ENCODE data around the gene KCNJ10. TPM values are rescaled to one million over a fixed set of nuclear protein-coding genes. Genes with fewer than 3 reads are reported as not detected.
A peak's percentile ranks its signal among the peaks of the same experiment; 100 is the strongest.

Gene KCNJ10
- polyA plus RNA-seq, 1 donor: 0.71 TPM

DNA sequence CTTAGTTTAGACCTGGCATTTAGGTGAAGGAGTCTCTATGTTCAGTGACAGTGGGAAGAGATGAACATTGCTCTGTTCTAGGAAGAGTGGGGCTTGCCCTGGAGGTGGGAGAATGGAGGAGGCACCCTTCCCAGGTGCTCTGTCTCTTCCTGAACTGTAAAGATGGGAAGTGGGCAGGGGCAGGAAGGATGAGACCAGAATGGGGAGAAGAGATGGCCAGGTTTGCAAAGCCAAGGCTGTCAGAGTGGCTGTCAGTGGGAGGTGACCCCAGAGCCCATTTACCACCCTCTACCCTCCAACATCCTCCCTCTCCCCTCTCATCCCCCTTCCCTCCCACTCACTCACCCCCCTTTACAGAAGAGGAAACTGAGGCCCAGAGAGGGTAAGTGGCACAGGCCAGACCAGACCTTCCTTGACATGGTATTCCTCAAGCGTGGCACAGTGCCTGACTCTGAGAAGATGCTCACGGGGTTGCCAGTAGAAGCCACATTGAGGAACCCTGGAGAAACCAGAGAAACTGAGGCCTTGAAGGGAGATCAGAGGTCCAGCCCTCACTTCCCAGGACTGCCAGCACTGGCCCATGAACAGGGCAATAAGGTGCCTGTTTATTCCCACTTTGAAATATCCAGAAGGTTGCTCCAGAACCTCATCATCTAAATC, 29.9 kb upstream of the KCNJ10 start:
- DNase-seq (ENCODE audit: low read depth): no peak

DNA sequence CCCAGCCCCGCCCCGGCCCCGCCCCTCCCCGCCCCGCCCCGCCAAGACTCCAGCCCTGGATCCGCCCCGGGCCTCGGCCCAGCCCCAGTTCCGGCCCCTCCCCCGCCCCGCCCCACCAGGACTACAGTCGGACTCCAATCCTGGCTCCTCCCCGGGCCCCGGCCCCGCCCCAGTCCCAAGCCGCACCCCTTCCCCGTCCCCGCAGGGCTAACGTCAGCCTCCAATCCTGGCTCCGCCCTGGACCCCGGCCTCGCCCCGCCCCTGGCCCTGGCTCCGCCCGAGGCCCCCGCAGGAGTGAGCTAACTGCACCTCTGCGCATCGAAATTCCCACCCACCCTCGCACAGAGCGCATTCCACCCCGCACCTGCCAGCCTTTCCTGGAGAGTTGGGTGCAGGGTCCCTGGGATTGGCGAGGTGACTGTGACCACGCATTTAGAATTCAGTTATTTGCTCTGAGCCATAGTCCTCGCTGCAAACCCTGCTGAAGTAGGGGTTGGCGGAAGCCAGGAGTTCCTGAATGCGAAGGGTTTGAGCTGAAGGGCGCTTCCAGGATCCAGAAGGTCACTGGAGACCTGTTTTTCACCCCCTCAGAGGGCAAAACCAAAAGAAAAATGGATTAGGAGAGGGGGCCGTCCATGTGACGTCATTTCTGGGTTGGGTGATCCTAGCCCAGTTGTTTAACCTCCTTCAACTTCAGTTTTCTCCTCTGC, 29.0 kb upstream of the KCNJ10 start:
- DNase-seq (ENCODE audit: low read depth): peak; percentile 74

DNA sequence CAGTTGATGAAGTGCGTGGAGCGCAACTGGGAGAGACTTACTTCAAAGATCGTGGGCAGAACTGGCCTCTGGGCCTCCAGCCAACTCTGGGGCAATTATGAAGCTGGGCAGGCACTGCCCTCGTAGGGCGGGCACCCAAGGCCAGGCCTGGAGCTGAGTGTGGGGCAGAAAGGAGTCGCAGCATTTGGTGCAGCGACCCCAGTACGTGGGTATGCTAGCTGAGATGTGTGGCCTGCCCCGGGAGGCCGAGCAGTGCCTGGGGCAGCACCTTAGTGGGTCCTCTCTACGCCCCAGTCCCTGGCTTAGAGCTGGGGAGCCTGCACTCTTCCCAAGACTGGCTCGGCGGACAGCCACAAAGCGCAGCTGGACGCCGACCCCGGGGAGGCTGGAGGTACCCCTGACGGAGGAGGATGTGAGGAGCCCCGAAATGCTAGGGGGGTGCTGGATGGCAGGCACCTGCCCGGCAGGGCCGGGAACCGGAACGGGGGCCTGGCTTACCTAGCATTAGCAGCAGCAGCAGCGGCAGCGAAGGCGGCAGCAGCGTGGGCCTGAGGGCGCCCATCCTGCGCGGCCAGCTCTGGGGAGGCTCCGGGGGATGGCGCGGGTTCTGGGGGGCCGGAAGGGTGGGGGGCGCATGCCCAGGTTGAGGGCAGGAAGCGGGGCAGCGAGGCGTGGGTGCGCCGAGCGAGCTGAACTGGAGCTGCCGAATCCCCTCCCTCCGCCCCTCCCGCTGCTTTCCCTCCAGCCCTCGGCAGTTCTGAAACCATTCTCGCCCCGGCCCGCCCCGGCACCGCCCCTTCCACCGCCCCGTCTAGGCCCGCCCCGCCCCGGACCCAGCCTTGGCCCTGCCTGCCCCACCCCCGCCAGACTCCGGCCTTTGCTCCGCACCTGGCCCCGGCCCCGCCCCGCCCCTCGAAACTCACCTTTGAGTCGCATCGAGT, 28.2 kb upstream of the KCNJ10 start, which contains the start of gene IGSF8:
Gene IGSF8 (minus strand): TSS at position 709 of the 941 bp plus-strand sequence. CDS start 147 bp downstream, at position 562.
- DNase-seq (ENCODE audit: low read depth): peak; percentile 58

DNA sequence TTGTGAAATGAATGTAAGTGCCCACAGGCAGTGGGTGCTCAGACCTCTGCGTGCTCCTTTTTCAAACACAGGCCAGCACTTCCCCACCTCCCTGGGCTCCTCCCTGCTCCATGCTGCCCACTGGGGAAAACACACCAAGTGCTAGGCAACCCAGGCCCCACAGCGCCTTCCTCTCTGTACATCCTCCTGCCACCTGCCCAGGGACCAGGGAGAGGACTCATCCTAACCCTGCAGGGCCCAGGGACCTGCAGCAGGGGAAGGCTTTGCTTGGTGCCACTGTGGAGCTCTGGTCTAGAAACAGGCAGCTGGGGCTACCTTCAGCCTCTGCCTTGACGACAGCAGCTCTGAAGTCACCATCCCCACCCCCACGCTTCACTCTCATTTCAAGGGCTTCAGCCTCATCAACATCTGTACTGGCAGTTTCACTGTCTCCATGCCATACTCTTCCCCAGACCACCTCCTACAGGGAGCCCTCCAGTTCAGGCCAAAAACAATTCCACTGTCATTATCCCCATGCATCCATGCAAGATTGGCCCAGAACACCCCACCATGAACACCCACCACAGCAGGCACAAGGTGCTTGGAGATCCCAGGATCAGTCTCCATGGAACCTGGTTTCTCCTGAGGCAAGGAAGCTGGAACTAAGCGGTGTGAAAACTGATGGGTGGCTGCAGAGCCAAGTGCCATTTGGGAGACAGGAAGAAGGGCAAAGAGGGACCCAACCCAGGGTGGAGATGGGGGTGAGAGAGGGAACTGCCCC, 27.4 kb upstream of the KCNJ10 start:
- no peak for DNase-seq (ENCODE audit: low read depth)

DNA sequence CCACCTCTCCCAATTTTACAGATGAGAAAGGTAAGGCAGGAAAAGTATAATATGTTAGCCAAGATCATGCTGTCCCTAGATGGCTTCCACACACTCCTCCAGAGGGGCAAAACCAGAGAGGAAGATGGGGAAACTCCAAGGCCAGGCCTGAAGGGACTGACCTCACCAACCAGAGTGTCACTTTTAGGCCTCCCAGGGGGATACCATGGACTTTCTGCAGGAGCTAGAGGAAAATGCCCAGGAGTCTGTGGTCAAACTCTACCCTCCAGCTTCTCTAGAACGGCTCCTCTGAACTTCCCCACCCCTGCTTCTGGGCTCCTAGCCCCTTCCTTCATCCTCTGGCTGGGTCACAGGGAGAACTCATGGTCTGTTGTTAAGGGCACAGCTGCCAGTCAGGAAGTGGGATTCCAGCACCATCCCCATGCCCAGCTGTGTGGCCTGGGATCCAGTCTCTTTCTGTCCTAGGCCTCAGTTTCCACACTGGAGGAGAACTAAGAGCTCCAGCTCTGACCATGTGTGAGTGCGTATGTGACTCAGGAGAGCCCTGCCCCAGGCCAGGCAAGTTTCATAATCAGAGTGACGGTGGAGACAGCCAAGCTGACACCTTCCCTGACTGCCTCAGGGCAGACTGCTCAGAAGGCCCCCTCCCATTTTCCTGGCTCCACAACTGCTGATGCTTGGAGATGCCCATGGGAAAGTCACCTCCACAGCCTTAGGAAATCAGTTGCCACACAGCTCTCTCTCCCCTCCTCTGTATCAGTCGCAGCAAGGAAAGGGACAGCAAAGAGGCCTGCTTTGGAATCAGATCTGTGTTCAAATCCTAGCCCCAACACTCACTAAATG, 26.5 kb upstream of the KCNJ10 start:
- DNase-seq (ENCODE audit: low read depth): no peak

DNA sequence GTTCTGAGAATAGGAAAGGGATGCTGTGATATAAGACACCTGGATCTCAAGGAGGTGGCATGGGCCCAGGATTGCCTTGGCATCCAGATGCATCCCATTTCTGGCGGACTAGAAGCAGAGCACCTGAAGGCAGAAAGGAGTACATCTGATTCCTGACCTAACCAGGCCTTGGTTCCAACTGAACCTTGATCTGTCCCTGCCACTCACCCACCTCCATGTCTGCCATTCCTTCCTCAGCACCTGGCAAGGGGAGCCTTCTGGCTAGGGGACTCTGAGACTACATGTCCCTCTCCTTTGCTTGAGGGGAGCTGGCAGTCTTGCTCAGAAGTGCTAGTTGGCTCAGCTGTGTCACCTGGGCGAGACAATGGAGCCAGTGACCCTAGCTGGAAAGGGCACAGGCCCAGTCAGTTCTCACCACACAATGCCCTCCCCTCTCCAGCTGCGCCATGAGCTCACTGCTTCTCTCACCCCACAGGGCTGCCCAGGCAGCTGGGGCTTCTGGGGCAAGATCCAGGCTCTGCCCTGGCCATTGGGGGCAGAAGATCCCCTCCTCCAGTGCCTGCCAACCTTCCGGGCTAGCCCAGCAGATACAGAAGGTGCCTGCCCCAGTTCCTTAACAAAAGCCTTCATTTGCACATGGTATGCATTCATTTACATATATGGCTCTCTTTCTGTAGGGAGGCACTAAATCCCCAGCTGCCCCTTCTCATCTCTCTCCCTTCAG, 25.6 kb upstream of the KCNJ10 start:
- DNase-seq (ENCODE audit: low read depth): no peak

DNA sequence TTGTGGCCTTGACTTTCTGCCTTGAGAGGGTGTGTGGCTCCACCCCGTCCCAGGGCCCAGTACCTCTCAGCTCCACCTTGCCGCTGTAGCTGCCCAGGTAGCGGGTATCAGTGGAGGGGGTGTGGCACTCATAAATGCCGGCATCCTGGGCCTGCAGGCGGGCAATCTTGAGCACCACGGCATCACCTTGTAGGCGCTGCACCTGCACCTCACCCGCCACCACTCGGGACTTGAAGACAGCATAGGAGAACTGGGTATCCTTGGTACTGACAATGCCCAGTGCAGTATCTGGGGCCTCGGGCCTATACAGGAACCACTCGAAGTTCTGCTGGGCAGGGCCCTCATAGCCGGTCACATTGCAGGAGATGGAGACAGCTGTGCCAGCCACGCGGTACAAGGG, 24.8 kb upstream of the KCNJ10 start:
- no peak for DNase-seq (ENCODE audit: low read depth)

DNA sequence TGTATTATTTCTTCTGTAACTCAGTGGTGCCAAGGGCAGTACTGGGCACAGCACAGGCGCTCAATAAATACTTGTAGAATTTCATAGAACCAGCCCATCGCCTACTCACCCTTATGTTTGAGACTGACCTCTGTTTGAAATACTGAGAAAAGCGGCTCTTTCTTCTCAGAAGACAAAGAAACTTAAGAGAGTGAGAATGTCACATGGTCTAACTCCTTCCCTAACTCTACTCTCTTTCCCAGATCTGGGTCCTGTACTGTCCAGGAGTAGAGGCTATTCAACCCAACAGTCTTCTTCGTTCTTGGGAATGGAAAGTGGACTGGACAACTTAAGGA, 24.3 kb upstream of the KCNJ10 start:
- no peak for DNase-seq (ENCODE audit: low read depth)

DNA sequence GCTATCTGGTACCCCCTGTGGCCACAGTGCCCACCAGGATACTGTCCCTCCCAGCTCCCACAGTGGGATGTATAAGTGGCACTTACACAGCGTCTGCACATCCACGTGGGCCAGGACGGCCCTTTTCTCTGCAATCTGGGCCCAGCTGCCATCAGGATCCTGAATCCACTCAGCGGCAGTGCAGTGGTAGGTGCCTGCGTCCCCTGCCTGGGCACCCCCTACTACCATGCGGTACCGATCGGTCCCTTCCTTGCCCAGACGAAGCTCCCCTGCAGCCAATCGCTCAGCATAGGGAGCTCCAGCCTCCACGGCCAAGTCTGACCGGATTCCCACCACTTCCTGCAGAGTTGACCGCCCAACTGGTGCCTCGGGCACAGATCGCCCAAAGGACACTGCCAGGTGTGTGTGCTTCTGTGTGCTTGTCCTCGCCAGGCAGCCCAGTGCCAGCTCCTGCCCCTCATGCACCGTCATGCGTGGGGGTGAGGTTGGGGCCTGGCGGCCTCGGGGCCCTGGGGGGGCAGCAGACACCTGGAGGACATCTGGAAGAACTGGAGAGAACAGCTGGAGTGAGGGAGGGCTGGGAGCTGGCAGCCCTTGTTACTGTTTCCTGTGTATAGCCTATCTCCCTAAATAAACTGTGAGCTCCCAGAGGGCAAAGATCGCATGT, 23.8 kb upstream of the KCNJ10 start:
- no peak for DNase-seq (ENCODE audit: low read depth)

DNA sequence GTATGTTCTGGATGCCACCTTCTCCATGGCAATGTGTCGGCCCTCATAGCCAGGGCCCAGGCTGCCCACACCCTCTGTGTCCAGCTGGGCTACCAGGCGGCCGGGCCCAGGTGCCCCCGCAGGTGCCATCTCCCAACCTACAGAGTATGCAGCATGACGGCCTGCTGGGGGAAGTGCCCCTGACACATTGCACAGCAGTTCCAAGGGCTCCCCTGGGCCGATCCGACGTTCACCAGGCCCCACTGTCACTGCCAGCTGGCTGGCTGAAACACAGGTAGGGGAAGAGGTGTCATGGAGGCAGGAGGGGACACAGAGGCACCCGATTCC, 23.1 kb upstream of the KCNJ10 start:
- DNase-seq (ENCODE audit: low read depth): no peak

DNA sequence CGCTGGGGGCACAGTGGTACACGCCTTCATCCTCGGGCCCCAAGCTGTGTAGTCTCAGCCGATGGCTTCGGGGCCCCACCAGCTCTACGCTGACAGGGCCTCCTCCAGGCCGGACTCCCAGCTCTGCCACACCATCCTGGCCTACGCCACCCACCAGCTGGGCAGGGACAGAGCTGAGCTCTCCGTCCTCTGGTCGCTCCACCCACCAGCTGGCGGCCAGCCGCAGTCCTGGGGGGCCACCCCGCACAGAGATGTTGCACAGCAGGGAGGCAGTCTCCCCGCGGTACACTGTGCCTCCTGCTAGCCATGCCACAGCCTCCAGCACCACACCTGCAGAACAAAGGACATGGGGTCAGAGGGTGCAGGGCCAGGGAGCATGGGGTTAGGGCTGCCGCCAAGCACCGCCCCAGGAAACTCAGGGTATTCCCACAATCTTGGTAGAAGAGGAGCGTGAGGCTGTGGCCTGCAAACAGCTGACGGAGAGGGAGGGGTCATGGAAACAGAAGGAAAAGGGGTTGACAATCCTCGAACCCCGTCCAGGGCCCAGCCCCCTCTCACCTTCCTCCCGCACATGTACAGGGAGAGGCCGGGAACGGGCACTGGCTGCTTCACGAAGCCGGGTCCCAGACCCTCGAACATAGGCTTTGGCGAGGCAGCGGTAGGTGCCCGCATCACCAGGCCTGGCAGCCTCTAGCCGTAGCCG, 22.6 kb upstream of the KCNJ10 start:
- DNase-seq (ENCODE audit: low read depth): no peak

DNA sequence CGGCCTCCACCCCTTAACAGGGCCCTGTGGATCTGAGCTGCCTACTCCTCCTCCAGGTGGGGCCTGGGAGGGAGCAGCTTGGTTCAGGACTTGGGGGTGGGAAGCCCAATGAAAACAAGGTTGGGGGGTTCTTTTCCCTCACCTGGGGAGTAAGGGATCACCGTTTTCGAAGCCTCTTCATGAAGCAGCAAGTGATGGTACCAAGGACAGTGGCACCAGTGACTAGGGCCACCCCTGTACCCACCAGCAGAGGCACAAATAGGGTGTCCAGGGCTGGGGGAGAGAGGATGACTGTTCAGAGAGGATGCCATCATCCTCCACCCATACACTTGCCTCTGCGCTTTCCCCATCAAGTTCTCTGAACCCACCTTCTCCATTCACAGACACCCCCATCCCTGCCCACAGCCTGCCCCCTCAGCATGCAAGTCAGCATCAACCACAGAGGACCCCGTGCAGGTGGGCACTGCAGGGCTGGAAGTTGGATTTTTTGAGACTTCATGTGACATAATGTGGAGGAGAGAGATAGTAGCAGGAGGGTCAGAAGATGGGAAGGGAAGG, 21.8 kb upstream of the KCNJ10 start:
- DNase-seq (ENCODE audit: low read depth): no peak

DNA sequence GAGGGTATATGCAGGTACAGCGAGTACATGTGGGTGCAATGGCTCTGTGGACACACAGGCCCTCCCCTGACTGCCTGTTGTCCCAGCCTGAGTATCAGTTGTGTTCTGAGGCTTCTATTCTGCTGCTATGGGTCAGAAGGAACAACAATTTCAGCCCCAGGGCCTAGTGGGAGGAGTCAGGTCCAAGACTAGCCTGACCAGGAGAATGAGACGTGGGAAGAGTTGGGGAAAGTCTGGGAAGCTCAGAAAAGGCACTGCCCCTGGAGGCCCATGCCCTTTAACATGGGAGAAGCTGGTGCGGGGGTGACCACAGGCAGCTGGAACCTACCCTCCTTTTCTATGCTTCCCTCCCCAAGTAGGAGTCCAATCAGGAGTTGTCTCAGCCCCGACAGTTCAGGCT, 20.8 kb upstream of the KCNJ10 start:
- DNase-seq (ENCODE audit: low read depth): no peak

DNA sequence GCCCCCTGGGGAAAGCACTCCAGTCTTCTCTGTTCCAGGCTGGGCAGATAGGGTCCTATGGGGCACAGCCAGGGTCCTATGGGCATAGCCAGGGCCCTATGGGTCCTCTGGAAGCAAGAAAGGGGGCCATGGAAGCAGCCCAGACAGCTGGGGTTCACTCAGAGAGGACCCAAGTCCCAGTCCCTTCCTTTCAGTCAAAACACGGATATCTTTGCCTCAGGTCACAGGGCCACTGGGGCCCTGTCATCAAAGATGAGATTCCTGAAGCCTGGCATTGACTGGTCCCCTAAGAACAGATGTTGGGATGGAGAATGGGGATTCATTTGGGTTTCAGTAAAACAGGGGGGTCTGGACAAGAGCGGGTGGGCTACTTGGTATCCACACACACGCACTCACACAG, 19.9 kb upstream of the KCNJ10 start:
- DNase-seq (ENCODE audit: low read depth): no peak

DNA sequence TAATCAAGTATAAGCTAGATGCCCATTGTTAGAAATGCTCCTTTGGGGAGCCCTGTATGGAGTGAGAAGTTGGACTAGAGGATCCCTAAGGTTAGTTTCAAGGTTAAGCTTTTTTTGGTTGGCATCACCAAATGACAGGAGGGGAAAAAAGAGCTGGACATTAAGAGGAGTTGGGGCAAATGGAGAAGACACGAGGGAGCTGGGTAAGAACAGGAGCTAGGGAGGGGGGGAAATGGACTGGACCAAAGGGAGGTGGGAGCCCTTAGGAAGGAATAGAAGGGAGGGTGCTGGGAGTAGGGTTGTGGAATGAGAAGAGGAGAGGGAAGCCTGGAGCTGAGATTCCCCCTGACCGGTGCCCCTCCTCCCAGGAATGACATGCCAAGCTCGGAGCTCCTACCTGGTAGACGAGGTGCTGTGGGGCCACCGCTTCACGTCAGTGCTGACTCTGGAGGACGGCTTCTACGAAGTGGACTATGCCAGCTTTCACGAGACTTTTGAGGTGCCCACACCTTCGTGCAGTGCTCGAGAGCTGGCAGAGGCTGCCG, 17.2 kb upstream of the KCNJ10 start:
- DNase-seq (ENCODE audit: low read depth): no peak

DNA sequence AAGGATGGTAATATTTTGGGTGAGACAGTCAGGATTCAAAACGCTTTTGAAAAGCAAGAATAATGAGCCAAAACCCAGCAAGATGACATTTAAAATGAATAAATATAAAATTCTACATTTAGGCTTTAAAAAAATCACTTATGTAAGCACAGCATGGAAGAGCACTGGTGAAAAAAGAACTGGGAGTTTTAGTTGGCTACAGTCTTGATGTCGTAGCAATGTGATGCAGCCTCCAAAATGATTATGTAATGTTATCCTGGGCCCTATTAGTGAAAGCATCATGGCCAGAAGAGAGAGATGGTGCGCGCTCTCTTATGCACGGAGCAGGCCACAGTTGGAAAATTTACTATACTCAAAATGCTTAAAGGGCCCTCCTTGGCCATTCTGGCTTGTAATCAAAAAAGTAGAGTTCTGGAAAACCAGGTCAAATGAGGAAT, 16.5 kb upstream of the KCNJ10 start:
- DNase-seq (ENCODE audit: low read depth): no peak

DNA sequence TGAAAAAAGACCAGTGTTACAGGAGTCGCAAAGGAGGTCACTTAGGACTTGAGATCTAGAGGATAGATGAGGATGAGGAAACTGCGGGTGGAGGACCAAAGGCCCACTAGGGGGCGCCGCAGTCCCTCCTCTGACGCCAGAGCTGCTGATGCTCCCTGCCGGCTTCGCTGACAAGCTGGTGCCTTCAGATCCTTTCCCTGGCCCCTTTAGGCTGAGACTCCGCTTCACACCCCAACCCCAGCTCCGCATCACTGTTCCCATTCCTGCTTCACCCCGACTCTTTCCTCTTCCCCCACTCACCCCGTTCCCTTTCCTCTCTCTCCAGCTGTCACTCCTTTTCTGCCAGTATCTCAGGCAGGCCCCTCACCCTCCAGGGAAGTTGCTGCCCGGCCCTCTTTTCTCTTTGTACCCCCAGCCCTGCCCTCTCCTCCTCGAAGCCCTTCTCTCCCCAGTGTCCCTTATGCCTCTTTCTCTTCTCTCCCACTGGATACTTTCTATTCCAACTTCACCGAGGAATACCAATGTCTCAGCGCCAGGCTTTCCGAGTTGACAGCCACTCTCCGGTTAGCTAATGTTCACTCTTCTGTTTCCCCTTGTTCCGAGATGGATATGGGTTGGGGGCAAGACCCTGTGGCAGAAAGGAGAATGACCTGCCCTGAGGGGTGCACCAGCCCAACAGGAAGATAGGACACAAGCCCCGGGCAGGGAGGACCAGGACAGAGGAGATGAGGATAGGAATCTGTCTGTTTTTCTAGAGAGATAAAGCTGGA, 15.9 kb upstream of the KCNJ10 start:
- DNase-seq (ENCODE audit: low read depth): no peak
